Measurements from ENCODE around the gene SLF2.

SLF2 gene

DNA sequence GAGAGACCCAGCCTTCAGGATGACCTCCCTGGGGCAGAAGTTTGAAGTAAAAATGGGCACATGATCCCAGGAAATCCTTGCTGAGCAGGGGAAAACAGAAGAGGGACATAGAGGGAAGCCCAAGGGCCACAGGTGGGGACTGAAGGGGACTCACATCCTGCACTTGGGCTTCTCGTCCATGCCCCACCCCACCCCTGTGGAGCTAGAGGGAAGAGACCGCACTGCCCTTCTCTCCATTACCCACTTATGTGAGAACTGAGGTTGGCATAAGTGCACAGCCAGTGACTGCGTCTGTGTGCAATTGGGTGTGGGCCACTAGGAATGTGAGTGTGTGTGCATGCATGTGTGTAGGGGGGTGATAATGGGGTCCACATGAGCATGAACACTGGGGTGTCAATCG is 43.4 kb upstream of the SLF2 start:
- Histone ChIP-seq H3K4me1 (ENCODE audit: control insufficient read depth in 1 of 2, insufficient read depth in 2 of 2, low read length in 2 of 2) (no peaks in the 10 kb centered on the region), H4K12ac (ENCODE audit: low read depth, low read length) (no peak overlapping the region), H2BK120ac (ENCODE audit: insufficient read depth, low read length, poor library complexity) (no peak overlapping the region), H3K4ac (ENCODE audit: low read depth, low read length) (no peak overlapping the region), H3K9me3 (ENCODE audit: insufficient read depth, low read depth, low read length) (peaks cover 2% of the 10 kb centered on the region), H3K9ac (ENCODE audit: low read length) (no peak overlapping the region), H3K27ac (ENCODE audit: low read depth, low read length) (no peak overlapping the region), H3K4me2 (ENCODE audit: low read length) (no peak overlapping the region), H2BK5ac (ENCODE audit: low read depth, low read length, poor library complexity) (no peak overlapping the region), H3K79me2 (ENCODE audit: control insufficient read depth, insufficient read depth, low read length, poor library complexity) (no peaks in the 10 kb centered on the region), H2BK12ac (ENCODE audit: low read length) (no peak overlapping the region), H3K36me3 (ENCODE audit: control insufficient read depth in 1 of 2, insufficient read depth in 2 of 2, low read length in 2 of 2) (no peaks in the 10 kb centered on the region), H4K91ac (ENCODE audit: low read depth, low read length) (no peak overlapping the region), H3K27me3 (ENCODE audit: insufficient read depth, low read length) (peaks cover 28% of the 10 kb centered on the region), H4K8ac (ENCODE audit: low read depth, low read length) (no peak overlapping the region), H3K4me3 (ENCODE audit: low read depth, low read length) (no peak overlapping the region), H2AK5ac (ENCODE audit: low read length) (no peak overlapping the region), H3K18ac (ENCODE audit: low read length) (no peak overlapping the region), H3K79me1 (ENCODE audit: low read length) (no peaks in the 10 kb centered on the region), H3K14ac (ENCODE audit: low read length) (no peak overlapping the region), H2AFZ (ENCODE audit: insufficient read depth, low read length, poor library complexity) (no peak overlapping the region), H3K23ac (ENCODE audit: low read length) (no peak overlapping the region)
- WGBS (ENCODE audit: extremely low coverage, insufficient coverage, insufficient read length) = no CpG with 5 or more reads among the region's 4 CpGs
- no peak for DNase-seq

DNA sequence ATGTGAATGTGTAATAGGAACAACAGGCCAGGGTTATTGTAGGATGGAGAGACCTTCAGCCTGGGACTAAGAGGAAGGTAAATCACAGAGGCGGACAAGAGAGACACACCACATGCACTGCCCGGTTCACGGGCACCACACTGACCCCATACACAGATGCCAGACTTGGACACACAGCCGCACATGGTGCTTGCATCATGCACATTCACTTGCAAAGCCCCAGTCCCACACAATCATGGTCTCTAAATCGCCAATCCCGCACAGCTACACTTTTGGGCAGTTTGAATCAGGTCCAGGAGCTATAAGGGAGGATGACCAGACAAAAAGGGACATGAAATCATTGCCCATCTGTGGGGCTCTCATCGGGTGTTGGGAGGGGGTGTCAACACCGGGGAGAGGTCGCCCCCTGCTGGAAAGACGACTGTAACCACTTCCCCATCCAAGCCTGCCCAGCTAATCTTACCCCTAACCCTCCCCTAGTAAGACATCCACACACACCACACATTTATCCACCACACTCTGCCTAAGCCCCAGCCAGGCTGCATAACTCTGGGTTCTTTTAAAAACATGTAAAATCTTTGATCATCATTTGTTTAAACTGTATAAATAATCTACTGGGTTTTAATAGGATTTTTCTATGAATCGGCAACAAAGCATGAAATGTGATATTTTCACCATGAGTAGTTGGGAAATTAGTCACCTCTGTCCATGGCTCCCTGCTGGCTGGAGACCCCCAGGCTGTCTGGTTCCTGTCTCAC is 40.5 kb upstream of the SLF2 start:
- Histone ChIP-seq H3K9me3 (ENCODE audit: insufficient read depth, low read depth, low read length) (peaks cover 4% of the 10 kb centered on the region), H3K4me2 (ENCODE audit: low read length) (no peak overlapping the region), H2AFZ (ENCODE audit: insufficient read depth, low read length, poor library complexity) (no peak overlapping the region), H3K4me3 (ENCODE audit: low read depth, low read length) (no peak overlapping the region), H3K4ac (ENCODE audit: low read depth, low read length) (no peak overlapping the region), H3K18ac (ENCODE audit: low read length) (no peak overlapping the region), H4K91ac (ENCODE audit: low read depth, low read length) (no peak overlapping the region), H3K27ac (ENCODE audit: low read depth, low read length) (no peak overlapping the region), H3K4me1 (ENCODE audit: control insufficient read depth in 1 of 2, insufficient read depth in 2 of 2, low read length in 2 of 2) (no peaks in the 10 kb centered on the region), H3K14ac (ENCODE audit: low read length) (no peak overlapping the region), H2BK120ac (ENCODE audit: insufficient read depth, low read length, poor library complexity) (no peak overlapping the region), H2AK5ac (ENCODE audit: low read length) (no peak overlapping the region), H3K27me3 (ENCODE audit: insufficient read depth, low read length) (peaks cover 8% of the 10 kb centered on the region), H3K79me2 (ENCODE audit: control insufficient read depth, insufficient read depth, low read length, poor library complexity) (no peaks in the 10 kb centered on the region), H3K79me1 (ENCODE audit: low read length) (no peaks in the 10 kb centered on the region), H2BK5ac (ENCODE audit: low read depth, low read length, poor library complexity) (no peak overlapping the region), H4K12ac (ENCODE audit: low read depth, low read length) (no peak overlapping the region), H3K23ac (ENCODE audit: low read length) (no peak overlapping the region), H3K9ac (ENCODE audit: low read length) (no peak overlapping the region), H4K8ac (ENCODE audit: low read depth, low read length) (no peak overlapping the region), H3K36me3 (ENCODE audit: control insufficient read depth in 1 of 2, insufficient read depth in 2 of 2, low read length in 2 of 2) (no peaks in the 10 kb centered on the region), H2BK12ac (ENCODE audit: low read length) (no peak overlapping the region)
- WGBS (ENCODE audit: extremely low coverage, insufficient coverage, insufficient read length) = no CpG with 5 or more reads among the region's 11 CpGs
- DNase-seq = peak in 1 of 2 donors; percentile 45

DNA sequence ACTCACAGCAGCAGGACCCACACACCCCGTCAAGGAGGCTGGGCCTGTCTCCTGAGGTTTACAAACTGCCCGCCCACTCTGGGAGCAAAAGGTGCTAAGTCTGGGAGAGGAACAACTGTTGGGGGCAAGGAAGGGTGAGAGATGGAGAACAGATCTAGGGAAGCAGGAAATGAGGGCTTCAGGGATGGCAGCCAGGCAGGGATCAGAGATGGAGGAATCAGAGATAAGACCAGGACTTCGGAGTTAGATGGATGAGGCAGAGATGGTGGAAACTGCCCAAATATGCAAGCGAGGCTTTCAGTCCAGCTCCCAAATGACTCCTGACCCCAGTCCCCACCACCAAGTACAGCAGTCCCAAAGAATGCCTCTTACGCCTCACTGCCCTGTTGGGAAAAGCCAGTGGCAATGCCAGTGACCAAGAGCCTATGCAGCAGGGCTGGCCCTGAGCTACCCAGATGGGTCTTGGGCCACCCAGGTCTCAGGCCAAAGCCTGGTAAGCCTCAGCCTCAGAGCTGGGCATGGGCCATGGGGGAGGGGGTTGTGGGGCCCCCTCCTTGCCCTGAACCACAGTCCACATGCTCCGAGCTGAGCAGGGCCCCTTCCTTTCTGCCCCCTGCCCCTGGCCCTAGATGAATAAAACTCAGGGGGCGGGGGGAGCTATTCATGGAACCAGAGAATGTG is 39.5 kb upstream of the SLF2 start:
- no peak overlapping the region for H4K12ac ChIP-seq (ENCODE audit: low read depth, low read length)
- no peak overlapping the region for H2AFZ ChIP-seq (ENCODE audit: insufficient read depth, low read length, poor library complexity)
- no peak overlapping the region for H3K27ac ChIP-seq (ENCODE audit: low read depth, low read length)
- H4K8ac ChIP-seq (ENCODE audit: low read depth, low read length) = no peak overlapping the region
- H3K23ac ChIP-seq (ENCODE audit: low read length) = no peak overlapping the region
- no peak overlapping the region for H2AK5ac ChIP-seq (ENCODE audit: low read length)
- no peak overlapping the region for H3K4me3 ChIP-seq (ENCODE audit: low read depth, low read length)
- H3K4me2 ChIP-seq (ENCODE audit: low read length) = no peak overlapping the region
- no peak overlapping the region for H3K18ac ChIP-seq (ENCODE audit: low read length)
- H3K9ac ChIP-seq (ENCODE audit: low read length) = no peak overlapping the region
- H3K79me2 ChIP-seq (ENCODE audit: control insufficient read depth, insufficient read depth, low read length, poor library complexity) = no peaks in the 10 kb centered on the region
- no peak overlapping the region for H3K4ac ChIP-seq (ENCODE audit: low read depth, low read length)
- H3K36me3 ChIP-seq (ENCODE audit: control insufficient read depth in 1 of 2, insufficient read depth in 2 of 2, low read length in 2 of 2) = no peaks in the 10 kb centered on the region
- H3K9me3 ChIP-seq (ENCODE audit: insufficient read depth, low read depth, low read length) = peaks cover 4% of the 10 kb centered on the region
- H3K27me3 ChIP-seq (ENCODE audit: insufficient read depth, low read length) = no peaks in the 10 kb centered on the region
- DNase-seq = no peak
- H3K79me1 ChIP-seq (ENCODE audit: low read length) = no peaks in the 10 kb centered on the region
- WGBS (ENCODE audit: extremely low coverage, insufficient coverage, insufficient read length) = no CpG with 5 or more reads among the region's 7 CpGs
- H2BK12ac ChIP-seq (ENCODE audit: low read length) = no peak overlapping the region
- no peak overlapping the region for H4K91ac ChIP-seq (ENCODE audit: low read depth, low read length)
- no peak overlapping the region for H3K14ac ChIP-seq (ENCODE audit: low read length)
- H2BK120ac ChIP-seq (ENCODE audit: insufficient read depth, low read length, poor library complexity) = no peak overlapping the region
- H2BK5ac ChIP-seq (ENCODE audit: low read depth, low read length, poor library complexity) = no peak overlapping the region
- H3K4me1 ChIP-seq (ENCODE audit: control insufficient read depth in 1 of 2, insufficient read depth in 2 of 2, low read length in 2 of 2) = no peaks in the 10 kb centered on the region

DNA sequence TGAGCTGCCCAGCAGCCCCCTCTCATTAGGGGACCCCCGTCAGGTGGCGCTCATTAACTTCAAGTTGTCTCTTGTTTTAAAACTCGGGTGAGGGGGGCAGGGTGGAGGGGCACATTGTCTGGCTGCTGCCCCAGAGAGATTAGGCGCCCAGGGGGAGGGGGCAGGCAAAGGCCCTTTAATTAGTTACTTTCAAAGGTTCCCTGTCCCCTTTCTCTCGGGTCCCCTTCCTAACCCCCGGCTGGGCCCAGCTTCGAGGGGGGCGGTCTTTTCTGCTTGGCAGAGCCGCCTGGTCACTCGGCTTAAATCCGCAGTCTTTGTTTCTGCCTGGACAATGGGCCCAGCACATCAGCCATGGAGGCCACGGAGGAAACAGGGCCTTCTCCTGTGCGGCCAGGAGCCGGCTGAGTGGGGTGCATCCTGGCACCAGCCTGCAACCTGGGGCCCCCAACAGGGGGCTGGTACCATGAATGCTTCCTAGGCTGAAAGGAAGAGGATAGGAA is 38.9 kb upstream of the SLF2 start:
- H3K4ac ChIP-seq (ENCODE audit: low read depth, low read length) = no peak overlapping the region
- no peak overlapping the region for H4K91ac ChIP-seq (ENCODE audit: low read depth, low read length)
- no peak overlapping the region for H2AFZ ChIP-seq (ENCODE audit: insufficient read depth, low read length, poor library complexity)
- H3K27ac ChIP-seq (ENCODE audit: low read depth, low read length) = no peak overlapping the region
- WGBS (ENCODE audit: extremely low coverage, insufficient coverage, insufficient read length) = no CpG with 5 or more reads among the region's 14 CpGs
- no peak overlapping the region for H2BK12ac ChIP-seq (ENCODE audit: low read length)
- peaks cover 2% of the 10 kb centered on the region for H3K9me3 ChIP-seq (ENCODE audit: insufficient read depth, low read depth, low read length)
- H2AK5ac ChIP-seq (ENCODE audit: low read length) = no peak overlapping the region
- no peak overlapping the region for H3K4me3 ChIP-seq (ENCODE audit: low read depth, low read length)
- no peaks in the 10 kb centered on the region for H3K4me1 ChIP-seq (ENCODE audit: control insufficient read depth in 1 of 2, insufficient read depth in 2 of 2, low read length in 2 of 2)
- H4K8ac ChIP-seq (ENCODE audit: low read depth, low read length) = no peak overlapping the region
- no peak overlapping the region for H3K18ac ChIP-seq (ENCODE audit: low read length)
- no peak overlapping the region for H3K14ac ChIP-seq (ENCODE audit: low read length)
- no peak overlapping the region for H2BK5ac ChIP-seq (ENCODE audit: low read depth, low read length, poor library complexity)
- no peak overlapping the region for H4K12ac ChIP-seq (ENCODE audit: low read depth, low read length)
- no peak overlapping the region for H2BK120ac ChIP-seq (ENCODE audit: insufficient read depth, low read length, poor library complexity)
- DNase-seq = no peak
- H3K79me2 ChIP-seq (ENCODE audit: control insufficient read depth, insufficient read depth, low read length, poor library complexity) = no peaks in the 10 kb centered on the region
- no peak overlapping the region for H3K23ac ChIP-seq (ENCODE audit: low read length)
- H3K36me3 ChIP-seq (ENCODE audit: control insufficient read depth in 1 of 2, insufficient read depth in 2 of 2, low read length in 2 of 2) = no peaks in the 10 kb centered on the region
- no peak overlapping the region for H3K4me2 ChIP-seq (ENCODE audit: low read length)
- no peak overlapping the region for H3K9ac ChIP-seq (ENCODE audit: low read length)
- no peaks in the 10 kb centered on the region for H3K79me1 ChIP-seq (ENCODE audit: low read length)
- H3K27me3 ChIP-seq (ENCODE audit: insufficient read depth, low read length) = no peaks in the 10 kb centered on the region
